Measurements from ENCODE around the gene MUC4. TPM values are rescaled to one million over a fixed set of nuclear protein-coding genes. Genes with fewer than 3 reads are reported as not detected.

Gene MUC4
- total RNA-seq, 8 experiments from 2014 or later, result 0.22 to 3.6 (median 0.76) TPM; not detected in 1

DNA sequence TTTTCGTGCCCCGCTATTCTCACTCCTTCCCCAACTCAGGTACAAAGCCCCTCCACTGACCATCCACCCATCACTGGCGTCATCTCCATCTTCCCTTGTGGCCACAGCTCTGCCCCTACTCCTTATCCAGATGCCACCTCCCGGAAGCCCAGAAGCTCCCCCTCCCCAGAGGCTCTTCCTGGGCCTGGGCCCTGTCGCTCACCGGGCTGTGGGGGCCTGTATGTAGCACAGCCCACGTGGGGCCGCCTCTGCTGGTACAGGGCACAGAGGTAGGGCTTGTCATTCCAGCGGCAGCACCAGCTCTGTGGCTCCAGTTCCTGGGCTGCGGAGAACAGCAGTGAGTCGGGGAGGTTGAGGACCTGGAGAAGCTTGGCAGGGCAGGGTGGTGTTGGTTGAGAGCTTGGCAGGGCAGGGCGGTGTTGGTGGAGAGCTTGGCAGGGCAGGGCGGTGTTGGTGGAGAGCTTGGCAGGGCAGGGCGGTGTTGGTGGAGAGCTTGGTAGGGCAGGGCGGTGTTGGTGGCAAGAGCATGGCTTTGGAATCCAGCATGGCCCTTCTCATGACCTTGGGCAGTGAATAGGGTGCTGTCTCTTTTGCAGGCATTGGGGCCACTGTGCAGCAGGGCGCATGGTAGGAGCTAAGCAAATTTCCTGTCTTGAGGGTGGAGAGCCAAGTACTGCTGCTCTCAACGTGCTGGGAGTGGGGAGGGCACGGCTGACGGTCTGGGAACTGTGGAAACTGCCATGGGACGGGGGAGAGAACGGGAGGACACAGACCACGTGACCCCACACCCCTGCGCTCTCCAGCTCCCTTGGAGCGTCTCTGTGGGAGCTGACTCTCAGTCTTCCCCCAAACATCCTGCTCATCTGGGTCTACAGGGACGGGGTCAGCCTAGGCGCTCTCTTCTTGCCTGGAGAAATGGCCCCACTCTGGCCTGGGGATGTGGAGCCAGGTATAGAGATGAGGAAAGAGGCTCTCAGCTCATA lies 47.6 kb downstream of the MUC4 start:
- no peak for ATAC-seq (replicated peaks in 6 of 8)
- in situ Hi-C loops (cut with MboI; ENCODE audit: low pct_unique_long_range_greater_than_20kb in 2 of 9, low sequenced_read_pairs in 9 of 9, unreplicated experiment in 9 of 9), result no loop called here
- 25 to 87% (median 53%) methylated on average over 2 to 10 of the region's 26 CpGs; no CpG with 5 or more reads in 3 of the 10 experiments for WGBS, 10 experiments

DNA sequence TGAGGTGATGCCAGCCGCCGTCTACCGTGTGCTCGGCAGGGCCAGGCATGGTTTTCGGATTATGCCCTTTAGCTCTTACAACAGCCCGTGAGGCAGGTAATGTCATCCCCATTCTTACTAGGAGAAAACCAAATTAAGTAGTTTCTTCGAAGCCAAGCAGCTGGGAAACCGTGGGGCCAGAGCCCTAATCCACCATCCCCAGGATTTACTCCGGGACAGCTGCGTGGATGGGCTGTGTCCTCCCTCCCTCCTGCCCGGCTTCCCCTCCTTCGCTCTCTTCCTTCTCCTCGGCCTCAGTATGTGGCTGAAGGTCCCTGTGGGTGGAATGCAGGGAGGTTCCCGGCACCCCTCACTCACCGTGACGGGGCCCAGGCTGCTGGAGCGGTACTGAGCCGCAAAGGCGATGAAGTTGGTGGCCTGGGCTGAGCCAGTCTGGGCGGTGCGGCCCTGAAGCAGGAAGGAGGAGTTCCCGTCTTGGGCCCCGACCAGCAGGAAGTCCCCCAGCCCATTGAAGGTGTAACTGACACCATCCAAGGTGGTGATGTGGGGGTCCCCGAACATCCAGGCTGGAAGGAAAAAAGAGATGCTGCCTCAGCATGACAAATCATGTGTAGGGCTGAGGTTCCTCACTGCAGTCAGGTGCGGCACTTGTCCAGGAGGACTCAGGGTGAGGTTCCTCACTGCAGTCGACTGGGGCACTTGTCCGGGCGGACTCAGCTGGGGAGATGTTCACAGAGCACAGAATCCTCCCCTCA lies 48.5 kb downstream of the MUC4 start:
- WGBS, 10 experiments, result 29 to 100% (median 69%) methylated on average over 1 to 11 of the region's 28 CpGs; no CpG with 5 or more reads in 2 of the 10 experiments
- Histone ChIP-seq H3K4me3 (no peak overlapping the region), H3K27ac (no peak overlapping the region), H3K4me1 (replicated peaks in 1 of 2) (no peaks in the 10 kb centered on the region)
- in situ Hi-C loops (cut with MboI; ENCODE audit: low pct_unique_long_range_greater_than_20kb in 2 of 9, low sequenced_read_pairs in 9 of 9, unreplicated experiment in 9 of 9), result no loop called here
- no peak for ATAC-seq (replicated peaks in 6 of 8)

More for the DNA sequence above, 47.6 kb downstream of the MUC4 start:
- Histone ChIP-seq H3K27ac (no peak overlapping the region), H3K4me1 (replicated peaks in 1 of 2) (no peaks in the 10 kb centered on the region), H3K4me3 (no peak overlapping the region)

DNA sequence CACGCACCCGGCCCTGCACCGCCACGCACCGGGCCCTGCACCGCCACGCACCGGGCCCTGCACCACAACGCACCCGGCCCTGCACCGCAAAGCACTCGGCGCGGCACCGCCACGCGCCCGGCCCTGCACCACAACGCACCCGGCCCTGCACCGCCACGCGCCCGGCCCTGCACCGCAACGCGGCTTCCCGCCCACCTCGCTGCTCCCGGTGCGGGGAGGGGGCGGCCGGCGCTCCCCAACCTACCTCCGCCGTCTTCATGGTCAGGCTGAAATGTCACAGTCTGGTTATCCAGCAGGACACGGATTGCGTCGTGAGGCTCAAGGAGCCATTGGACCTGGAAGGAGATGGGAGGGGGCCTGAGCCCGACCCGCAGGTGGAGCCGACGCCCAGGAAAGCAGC lies 49.1 kb downstream of the MUC4 start:
- no peak for ATAC-seq (replicated peaks in 6 of 8)
- H3K4me3 ChIP-seq, result no peak overlapping the region
- no peak overlapping the region for H3K27ac ChIP-seq
- no peaks in the 10 kb centered on the region for H3K4me1 ChIP-seq (replicated peaks in 1 of 2)
- 89% methylated on average over 7 of the region's 43 CpGs; no CpG with 5 or more reads in 9 of the 10 experiments for WGBS, 10 experiments
- in situ Hi-C loops (cut with MboI; ENCODE audit: low pct_unique_long_range_greater_than_20kb in 2 of 9, low sequenced_read_pairs in 9 of 9, unreplicated experiment in 9 of 9), result no loop called here

DNA sequence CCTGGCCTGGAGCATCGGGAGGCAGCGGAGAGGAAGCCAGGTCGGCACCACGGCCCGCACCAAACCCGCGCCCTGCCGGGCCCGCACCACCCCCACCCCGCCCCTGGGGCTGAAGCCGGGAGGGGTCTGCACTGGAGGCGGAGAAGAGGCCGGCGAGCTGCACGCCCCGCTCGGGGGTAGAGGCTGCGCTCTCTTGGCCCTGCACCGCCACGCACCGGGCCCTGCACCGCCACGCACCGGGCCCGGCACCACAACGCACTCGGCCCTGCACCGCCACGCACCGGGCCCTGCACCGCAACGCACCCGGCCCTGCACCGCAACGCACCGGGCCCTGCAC lies 49.5 kb downstream of the MUC4 start:
- no peak for ATAC-seq (replicated peaks in 6 of 8)
- H3K4me3 ChIP-seq, result no peak overlapping the region
- no peaks in the 10 kb centered on the region for H3K4me1 ChIP-seq (replicated peaks in 1 of 2)
- WGBS, 10 experiments, result 100% methylated on average over 1 of the region's 36 CpGs; no CpG with 5 or more reads in 9 of the 10 experiments
- no peak overlapping the region for H3K27ac ChIP-seq
- in situ Hi-C loops (cut with MboI; ENCODE audit: low pct_unique_long_range_greater_than_20kb in 2 of 9, low sequenced_read_pairs in 9 of 9, unreplicated experiment in 9 of 9), result no loop called here

DNA sequence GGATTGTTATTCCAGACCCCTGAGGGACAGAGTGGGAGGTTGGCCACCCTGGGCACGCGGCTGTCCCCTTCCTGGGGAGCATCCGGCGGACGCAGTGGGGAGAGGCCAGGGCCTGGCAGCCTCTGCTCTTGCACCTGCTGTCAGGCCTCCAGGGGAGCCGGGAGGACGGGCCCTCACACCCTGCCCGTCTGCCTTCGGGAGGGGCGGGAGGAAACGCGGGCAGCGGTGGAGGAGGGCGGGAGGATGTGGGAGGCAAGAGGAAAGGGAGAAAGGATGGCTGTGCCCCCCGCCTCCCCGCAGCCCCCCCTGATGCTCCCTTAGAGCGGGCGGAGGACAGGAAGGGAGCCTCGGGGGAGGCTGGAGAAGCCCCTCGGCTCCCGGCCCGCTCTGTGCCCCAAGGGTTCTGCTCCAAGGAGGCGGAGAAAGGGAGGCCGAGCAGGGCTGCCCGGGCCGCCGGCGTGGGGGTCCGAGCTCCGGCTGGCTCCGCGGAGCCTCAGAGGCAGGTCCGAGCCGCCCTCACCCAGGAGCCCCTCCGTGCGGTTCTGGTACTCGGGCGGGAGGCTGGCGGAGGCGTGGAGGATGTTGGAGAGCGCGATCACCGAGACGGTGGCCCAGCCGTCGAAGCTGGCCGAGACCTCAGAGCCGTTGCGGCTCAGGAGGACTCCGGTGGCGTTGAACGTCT lies 50.0 kb downstream of the MUC4 start:
- in situ Hi-C loops (cut with MboI; ENCODE audit: low pct_unique_long_range_greater_than_20kb in 2 of 9, low sequenced_read_pairs in 9 of 9, unreplicated experiment in 9 of 9), result no loop called here
- Histone ChIP-seq H3K4me3 (no peak overlapping the region), H3K4me1 (replicated peaks in 1 of 2) (no peaks in the 10 kb centered on the region), H3K27ac (no peak overlapping the region)
- 5 to 40% methylated on average over 1 to 4 of the region's 52 CpGs; no CpG with 5 or more reads in 8 of the 10 experiments for WGBS, 10 experiments
- ATAC-seq (replicated peaks in 6 of 8), result no peak

DNA sequence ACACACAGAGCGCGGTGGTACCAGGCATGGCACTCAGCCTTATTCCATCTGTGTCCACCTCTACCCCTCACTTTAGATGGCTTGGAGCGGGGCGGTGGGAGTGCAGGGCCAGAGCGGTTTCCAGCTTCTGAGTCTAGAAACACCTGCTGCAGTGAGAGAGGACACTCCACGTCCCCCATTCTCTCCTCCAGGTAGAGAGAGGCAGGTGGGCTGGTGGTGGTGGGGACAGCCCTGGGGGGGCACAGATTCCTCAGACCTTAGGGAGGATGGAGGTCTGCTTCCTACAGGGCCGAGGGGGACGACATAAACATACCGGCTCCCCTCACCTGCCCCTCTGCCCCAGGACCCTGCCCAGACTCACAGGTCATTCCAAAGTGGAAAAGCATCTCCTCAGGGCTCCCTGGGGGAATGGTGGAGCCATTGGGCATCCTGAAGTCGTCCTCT lies 50.6 kb downstream of the MUC4 start:
- in situ Hi-C loops (cut with MboI; ENCODE audit: low pct_unique_long_range_greater_than_20kb in 2 of 9, low sequenced_read_pairs in 9 of 9, unreplicated experiment in 9 of 9), result no loop called here
- 100% methylated on average over 2 of the region's 10 CpGs; no CpG with 5 or more reads in 9 of the 10 experiments for WGBS, 10 experiments
- H3K4me3 ChIP-seq, result no peak overlapping the region
- no peak for ATAC-seq (replicated peaks in 6 of 8)
- H3K4me1 ChIP-seq (replicated peaks in 1 of 2), result no peaks in the 10 kb centered on the region
- H3K27ac ChIP-seq, result no peak overlapping the region

DNA sequence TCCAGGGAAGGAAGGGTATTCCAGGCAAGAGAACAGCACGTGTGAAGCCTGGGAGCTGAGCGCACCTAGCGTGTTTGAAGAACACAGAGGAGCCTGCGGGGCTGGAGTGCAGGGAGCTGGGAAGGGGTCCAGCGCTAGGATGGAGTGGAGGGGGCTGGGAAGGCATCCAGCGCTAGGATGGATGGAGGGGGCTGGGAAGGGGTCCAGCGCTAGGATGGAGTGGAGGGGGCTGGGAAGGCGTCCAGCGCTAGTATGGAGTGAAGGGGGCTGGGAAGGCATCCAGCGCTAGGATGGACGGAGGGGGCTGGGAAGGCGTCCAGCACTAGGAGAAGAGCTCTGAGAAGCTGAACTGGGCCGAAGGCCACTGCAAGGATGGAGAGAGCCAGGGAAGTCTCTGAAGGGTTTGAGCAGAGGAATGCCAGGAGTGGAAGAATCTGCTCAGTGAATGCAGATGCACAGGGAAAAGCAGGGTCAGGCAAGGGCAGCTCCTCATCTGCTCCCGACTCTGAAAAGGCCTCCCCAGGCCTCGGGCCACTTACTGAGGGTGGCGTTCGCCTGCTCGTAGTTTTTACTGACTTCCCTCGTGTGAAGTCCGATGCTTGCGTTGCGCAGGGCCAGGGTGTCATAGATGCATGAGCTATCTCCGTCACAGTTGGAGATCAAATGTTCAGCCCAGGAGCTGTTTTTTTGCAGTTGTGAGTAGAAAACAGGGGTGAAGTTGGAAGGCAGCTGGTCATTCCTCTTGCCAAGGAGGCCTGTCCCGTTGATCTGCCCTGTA lies 51.2 kb downstream of the MUC4 start:
- WGBS, 10 experiments, result 20 to 100% (median 79%) methylated on average over 1 to 11 of the region's 24 CpGs; no CpG with 5 or more reads in 3 of the 10 experiments
- no peak overlapping the region for H3K27ac ChIP-seq
- in situ Hi-C loops (cut with MboI; ENCODE audit: low pct_unique_long_range_greater_than_20kb in 2 of 9, low sequenced_read_pairs in 9 of 9, unreplicated experiment in 9 of 9), result no loop called here
- H3K4me1 ChIP-seq (replicated peaks in 1 of 2), result no peaks in the 10 kb centered on the region
- no peak overlapping the region for H3K4me3 ChIP-seq
- no peak for ATAC-seq (replicated peaks in 6 of 8)

DNA sequence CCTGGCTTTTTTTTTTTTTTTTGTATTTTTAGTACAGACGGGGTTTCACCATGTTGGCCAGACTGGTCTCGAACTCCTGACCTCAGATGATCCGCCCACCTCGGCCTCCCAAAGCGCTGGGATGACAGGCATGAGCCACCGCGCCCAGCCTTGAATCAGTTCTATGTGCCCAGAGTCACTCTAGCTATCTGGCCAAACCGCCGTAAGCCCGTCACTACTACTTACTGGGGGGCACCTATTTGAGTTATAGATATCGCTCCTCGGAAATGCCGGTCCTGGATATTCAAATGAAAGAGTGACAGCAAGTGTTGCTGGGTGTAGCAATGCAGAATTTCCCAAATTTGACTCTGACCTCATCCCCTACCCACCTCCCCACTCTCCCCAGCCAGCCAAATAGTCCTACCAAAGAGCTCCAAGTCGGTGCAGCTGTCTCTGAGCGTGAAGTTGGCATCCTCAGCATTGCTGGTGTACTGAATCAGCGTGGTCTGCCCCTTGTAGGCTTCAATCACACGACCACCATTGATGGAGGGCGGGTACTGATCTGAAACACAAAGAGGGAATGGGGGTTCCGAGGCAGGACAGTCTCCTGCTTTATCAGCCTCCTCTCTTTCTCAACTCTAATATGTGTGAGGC lies 52.9 kb downstream of the MUC4 start:
- in situ Hi-C loops (cut with MboI; ENCODE audit: low pct_unique_long_range_greater_than_20kb in 2 of 9, low sequenced_read_pairs in 9 of 9, unreplicated experiment in 9 of 9), result no loop called here
- ATAC-seq (replicated peaks in 6 of 8), result no peak
- WGBS, 10 experiments, result 20 to 82% (median 70%) methylated on average over 1 to 14 of the region's 19 CpGs; no CpG with 5 or more reads in 3 of the 10 experiments
- H3K4me1 ChIP-seq (replicated peaks in 1 of 2), result peaks cover 0 to under 1% of the 10 kb centered on the region in 2 donors
- no peak overlapping the region for H3K4me3 ChIP-seq
- H3K27ac ChIP-seq, result no peak overlapping the region

DNA sequence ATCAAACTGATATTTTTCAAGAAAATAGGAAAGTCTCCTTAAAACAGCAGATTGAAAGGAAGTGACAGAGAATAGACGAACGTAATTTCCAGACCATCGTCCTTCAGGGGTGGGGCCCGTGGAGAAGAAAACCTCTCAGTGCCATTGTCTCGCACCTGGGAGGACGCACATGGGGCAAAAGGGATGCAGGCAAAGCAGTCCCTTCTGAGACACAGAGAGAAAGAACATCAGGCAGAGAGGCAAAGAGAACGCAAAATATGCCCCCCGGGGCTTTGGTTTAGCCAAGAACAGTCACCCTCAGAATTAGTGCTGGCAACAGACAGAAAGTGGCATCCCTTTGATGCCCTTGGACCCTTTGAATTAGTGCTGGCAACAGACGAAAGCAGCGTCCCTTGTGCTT lies 53.9 kb downstream of the MUC4 start:
- Histone ChIP-seq H3K27ac (no peak overlapping the region), H3K4me1 (replicated peaks in 1 of 2) (peaks cover 5 to 11% of the 10 kb centered on the region in 2 donors), H3K4me3 (no peak overlapping the region)
- 17 to 82% (median 40%) methylated on average over 2 to 9 of the region's 10 CpGs; no CpG with 5 or more reads in 4 of the 10 experiments for WGBS, 10 experiments
- in situ Hi-C loops (cut with MboI; ENCODE audit: low pct_unique_long_range_greater_than_20kb in 2 of 9, low sequenced_read_pairs in 9 of 9, unreplicated experiment in 9 of 9), result no loop called here
- no peak for ATAC-seq (replicated peaks in 6 of 8)

DNA sequence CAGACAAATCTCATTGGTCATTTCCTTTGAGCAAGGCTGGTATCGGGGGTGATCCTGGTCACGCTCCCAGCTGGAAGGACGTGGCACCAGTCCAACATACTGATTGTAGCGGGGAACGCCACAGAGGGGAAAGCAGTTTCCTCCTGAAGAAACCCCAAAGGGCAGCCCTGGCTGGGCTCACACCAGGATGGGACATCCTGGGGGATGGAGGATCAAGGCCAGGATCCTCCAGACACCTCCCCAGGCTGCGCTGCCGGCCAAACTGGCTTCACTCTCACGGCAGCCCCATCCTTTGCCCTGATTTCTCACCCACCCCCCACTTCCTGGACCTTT lies 54.3 kb downstream of the MUC4 start:
- in situ Hi-C loops (cut with MboI; ENCODE audit: low pct_unique_long_range_greater_than_20kb in 2 of 9, low sequenced_read_pairs in 9 of 9, unreplicated experiment in 9 of 9), result no loop called here
- no peak overlapping the region for H3K4me3 ChIP-seq
- H3K4me1 ChIP-seq (replicated peaks in 1 of 2), result peaks cover 5 to 13% of the 10 kb centered on the region in 2 donors
- ATAC-seq (replicated peaks in 6 of 8), result no peak
- 50 to 80% (median 52%) methylated on average over 1 to 7 of the region's 8 CpGs; no CpG with 5 or more reads in 7 of the 10 experiments for WGBS, 10 experiments
- no peak overlapping the region for H3K27ac ChIP-seq

DNA sequence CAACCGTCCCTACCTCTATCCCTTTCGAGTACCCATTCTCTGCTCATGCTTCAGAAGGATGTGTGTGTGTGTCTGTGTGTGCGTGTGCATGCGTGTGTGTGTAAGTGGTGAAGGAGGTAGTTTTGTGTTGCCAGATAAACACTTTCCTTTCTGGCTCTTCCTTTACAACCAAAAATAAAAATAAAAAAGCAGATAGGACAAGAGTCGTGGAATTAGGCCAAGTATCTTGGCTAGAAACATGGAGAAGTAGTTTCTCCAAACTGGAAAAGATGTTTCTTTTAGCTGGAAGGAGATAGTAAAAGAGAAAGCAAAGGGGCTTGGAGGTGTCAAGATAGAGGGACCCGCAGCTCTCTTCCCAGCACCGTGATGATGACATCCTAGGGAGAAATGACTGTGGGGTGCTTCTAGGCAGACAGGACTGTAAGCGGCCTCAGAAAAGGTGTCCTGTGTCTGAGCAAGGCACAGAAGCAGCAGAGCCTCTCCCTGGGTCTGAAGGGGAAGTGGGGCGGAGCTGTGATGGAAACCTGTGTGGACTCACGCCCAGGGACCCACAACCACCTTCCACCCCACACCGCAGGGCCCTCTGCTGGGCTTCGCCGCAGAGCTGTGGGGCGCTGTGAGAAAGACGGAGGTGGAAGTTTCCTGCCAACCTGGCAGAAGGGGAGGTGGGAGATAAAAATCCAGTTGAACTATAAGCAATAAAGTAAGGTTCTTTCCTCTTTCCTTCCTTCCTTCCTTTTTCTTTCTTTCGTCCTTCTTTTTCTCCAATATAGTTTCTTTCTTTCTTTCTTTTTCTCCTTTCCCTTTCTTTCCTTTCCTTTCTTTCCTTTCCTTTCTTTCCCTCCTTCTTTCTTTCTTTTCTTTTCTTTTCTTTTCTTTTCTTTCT lies 55.7 kb downstream of the MUC4 start:
- no peak for ATAC-seq (replicated peaks in 6 of 8)

More for the DNA sequence above, 55.7 kb downstream of the MUC4 start:
- in situ Hi-C loops (cut with MboI; ENCODE audit: low pct_unique_long_range_greater_than_20kb in 2 of 9, low sequenced_read_pairs in 9 of 9, unreplicated experiment in 9 of 9), result no loop called here
- Histone ChIP-seq H3K4me1 (replicated peaks in 1 of 2) (peaks cover 9 to 13% of the 10 kb centered on the region in 2 donors), H3K4me3 (no peak overlapping the region), H3K27ac (no peak overlapping the region)
- WGBS, 10 experiments, result 60 to 96% (median 78%) methylated on average over 4 to 11 of the region's 16 CpGs; no CpG with 5 or more reads in 1 of the 10 experiments
